SK-N-MC (cell line): Measurements from ENCODE around the gene ATP10D.
"Not testable (repeated sequence)": the region's sequence is repeated elsewhere in the genome, so short reads cannot be mapped to it uniquely, and the experiment has no call there.

Source experiments
- DNase-seq: peaks from one replicate; pipeline ENCODE4 v3.0.0-alpha.2; 2011; ENCODE audit warnings: low read depth, low spot score
- H3K27ac ChIP-seq: fragments of 200-600 bp; sonication (generic); 2 replicates; pipeline ENCODE4 v1.5.1; 2016; ENCODE audit warnings: mixed run types
- H3K36me3 ChIP-seq: fragments of 200-600 bp; sonication (generic); 2 replicates; pipeline ENCODE4 v1.6.1; 2017; ENCODE audit warnings: antibody characterized with exemption, low read length, mixed read lengths; ENCODE audit not compliant: insufficient read depth
- H3K4me3 ChIP-seq: fragments of 200-600 bp; sonication (generic); 2 replicates; pipeline ENCODE4 v1.5.1; 2016
- H3K9ac ChIP-seq: fragments of 200-600 bp; sonication (generic); 2 replicates; pipeline ENCODE4 v1.8.0; 2017; ENCODE audit warnings: mixed run types, mixed read lengths; ENCODE audit not compliant: insufficient read length
- H3K9me3 ChIP-seq: fragments of 200-600 bp; sonication (generic); 2 replicates; pipeline ENCODE4 v1.6.1; 2017; ENCODE audit warnings: low read depth, mild to moderate bottlenecking, antibody characterized with exemption, low read length, moderate library complexity, mixed read lengths
- EZH2 ChIP-seq: fragments of 200-600 bp; sonication (generic); IDR thresholded peaks from one replicate; pipeline ENCODE4 v1.6.1; 2017; ENCODE audit warnings: antibody characterized with exemption
- FOXP2 ChIP-seq: optimal IDR thresholded peaks from 2 replicates; pipeline ENCODE3; 2011; ENCODE audit warnings: mild to moderate bottlenecking, moderate library complexity; ENCODE audit not compliant: insufficient read depth; ENCODE audit errors: extremely low read length, control extremely low read depth
- POLR2AphosphoS5 ChIP-seq: IDR thresholded peaks from 2 replicates; pipeline ENCODE4 v1.6.1; 2012; ENCODE audit warnings: mild to moderate bottlenecking, low read depth, low read length, borderline replicate concordance

ATP10D gene

GRCh38 chr4:47526281-47526680, 41.2 kb downstream of the ATP10D start:
- peaks cover 11% of the 10 kb centered on the region; the same call in 1 of the 2 replicates for H3K9me3 ChIP-seq
- H3K27ac ChIP-seq = no peak overlapping the region
- H3K9ac ChIP-seq = no peak overlapping the region
- no peak for DNase-seq
- H3K4me3 ChIP-seq = no peak overlapping the region
- H3K36me3 ChIP-seq = no peaks in the 10 kb centered on the region
- no peak for TF ChIP-seq FOXP2
- no peak for TF ChIP-seq POLR2AphosphoS5
- no peak for TF ChIP-seq EZH2

- not testable (repeated sequence) for DNase-seq, H3K9ac ChIP-seq, H3K27ac ChIP-seq, H3K36me3 ChIP-seq, H3K4me3 ChIP-seq
- peaks cover 11% of the 10 kb centered on the region; the same call in 1 of the 2 replicates for H3K9me3 ChIP-seq
These were observed 43.6 kb downstream of the ATP10D start for GRCh38 chr4:47528646-47529045.

- TF ChIP-seq FOXP2 = no peak
- TF ChIP-seq POLR2AphosphoS5 = no peak
- TF ChIP-seq EZH2 = no peak
- Histone ChIP-seq H3K9ac (no peak overlapping the region), H3K9me3 (peaks cover 20% of the 10 kb centered on the region; the same call in 1 of the 2 replicates), H3K36me3 (peaks cover 11% of the 10 kb centered on the region; the same call in 1 of the 2 replicates), H3K27ac (no peak overlapping the region), H3K4me3 (no peak overlapping the region)
- no peak for DNase-seq
These were observed 45.7 kb downstream of the ATP10D start for GRCh38 chr4:47530801-47531200.

- DNase-seq = no peak
- H3K27ac ChIP-seq = no peak overlapping the region
- no peak for TF ChIP-seq EZH2
- no peak for TF ChIP-seq POLR2AphosphoS5
- H3K36me3 ChIP-seq = peaks cover 15% of the 10 kb centered on the region; the same call in 1 of the 2 replicates
- H3K9ac ChIP-seq = no peak overlapping the region
- H3K9me3 ChIP-seq = peaks cover 20% of the 10 kb centered on the region; the same call in 1 of the 2 replicates
- no peak overlapping the region for H3K4me3 ChIP-seq
These were observed 46.3 kb downstream of the ATP10D start for GRCh38 chr4:47531241-47531953.

GRCh38 chr4:47531954-47532321, 46.9 kb downstream of the ATP10D start:
- Histone ChIP-seq H3K9me3 (peaks cover 20% of the 10 kb centered on the region; the same call in 1 of the 2 replicates), H3K4me3 (no peak overlapping the region), H3K36me3 (peaks cover 20% of the 10 kb centered on the region; the same call in 1 of the 2 replicates), H3K9ac (no peak overlapping the region), H3K27ac (no peak overlapping the region)
- TF ChIP-seq FOXP2 (no peak), POLR2AphosphoS5 (no peak), EZH2 (no peak)
- no peak for DNase-seq

- H3K27ac ChIP-seq = no peak overlapping the region
- no peak overlapping the region for H3K4me3 ChIP-seq
- H3K36me3 ChIP-seq = peaks cover 22% of the 10 kb centered on the region; the same call in 1 of the 2 replicates
- TF ChIP-seq POLR2AphosphoS5 (no peak), EZH2 (no peak)
- peaks cover 20% of the 10 kb centered on the region; the same call in 1 of the 2 replicates for H3K9me3 ChIP-seq
- no peak for DNase-seq
- no peak overlapping the region for H3K9ac ChIP-seq
These were observed 47.6 kb downstream of the ATP10D start for GRCh38 chr4:47532658-47533057.

- peaks cover 22% of the 10 kb centered on the region; the same call in 1 of the 2 replicates for H3K36me3 ChIP-seq
- H3K4me3 ChIP-seq = no peak overlapping the region
- no peak for DNase-seq
- no peak overlapping the region for H3K27ac ChIP-seq
- H3K9ac ChIP-seq = no peak overlapping the region
- TF ChIP-seq POLR2AphosphoS5 = no peak
- no peak for TF ChIP-seq EZH2
- no peak for TF ChIP-seq FOXP2
- peaks cover 18% of the 10 kb centered on the region; the same call in 1 of the 2 replicates for H3K9me3 ChIP-seq
These were observed 48.7 kb downstream of the ATP10D start for GRCh38 chr4:47533689-47534347.

GRCh38 chr4:47534772-47535171, 49.7 kb downstream of the ATP10D start:
- Histone ChIP-seq H3K9ac (no peak overlapping the region), H3K9me3 (peaks cover 11% of the 10 kb centered on the region; the same call in 1 of the 2 replicates), H3K36me3 (peaks cover 22% of the 10 kb centered on the region; the same call in 1 of the 2 replicates), H3K27ac (no peak overlapping the region), H3K4me3 (no peak overlapping the region)
- no peak for DNase-seq
- no peak for TF ChIP-seq EZH2
- no peak for TF ChIP-seq FOXP2
- TF ChIP-seq POLR2AphosphoS5 = no peak

GRCh38 chr4:47535567-47536147, 50.6 kb downstream of the ATP10D start:
- TF ChIP-seq POLR2AphosphoS5 = no peak
- no peak for TF ChIP-seq EZH2
- no peak for TF ChIP-seq FOXP2
- no peak for DNase-seq
- Histone ChIP-seq H3K4me3 (no peak overlapping the region), H3K27ac (no peak overlapping the region), H3K36me3 (peaks cover 22% of the 10 kb centered on the region; the same call in 1 of the 2 replicates), H3K9me3 (peaks cover 9% of the 10 kb centered on the region; the same call in 1 of the 2 replicates), H3K9ac (no peak overlapping the region)
